HG03139 (cell line): ENCODE results near the gene FANCE.
"Not testable (repeated sequence)": the region's sequence is repeated elsewhere in the genome, so short reads cannot be mapped to it uniquely, and the experiment has no call there.

Source experiments
- ATAC-seq: cut with Tn5 transposase; IDR thresholded peaks from one replicate; pipeline ENCODE4 v1.9.1; 2021; ENCODE audit not compliant: unreplicated experiment

FANCE gene

DNA sequence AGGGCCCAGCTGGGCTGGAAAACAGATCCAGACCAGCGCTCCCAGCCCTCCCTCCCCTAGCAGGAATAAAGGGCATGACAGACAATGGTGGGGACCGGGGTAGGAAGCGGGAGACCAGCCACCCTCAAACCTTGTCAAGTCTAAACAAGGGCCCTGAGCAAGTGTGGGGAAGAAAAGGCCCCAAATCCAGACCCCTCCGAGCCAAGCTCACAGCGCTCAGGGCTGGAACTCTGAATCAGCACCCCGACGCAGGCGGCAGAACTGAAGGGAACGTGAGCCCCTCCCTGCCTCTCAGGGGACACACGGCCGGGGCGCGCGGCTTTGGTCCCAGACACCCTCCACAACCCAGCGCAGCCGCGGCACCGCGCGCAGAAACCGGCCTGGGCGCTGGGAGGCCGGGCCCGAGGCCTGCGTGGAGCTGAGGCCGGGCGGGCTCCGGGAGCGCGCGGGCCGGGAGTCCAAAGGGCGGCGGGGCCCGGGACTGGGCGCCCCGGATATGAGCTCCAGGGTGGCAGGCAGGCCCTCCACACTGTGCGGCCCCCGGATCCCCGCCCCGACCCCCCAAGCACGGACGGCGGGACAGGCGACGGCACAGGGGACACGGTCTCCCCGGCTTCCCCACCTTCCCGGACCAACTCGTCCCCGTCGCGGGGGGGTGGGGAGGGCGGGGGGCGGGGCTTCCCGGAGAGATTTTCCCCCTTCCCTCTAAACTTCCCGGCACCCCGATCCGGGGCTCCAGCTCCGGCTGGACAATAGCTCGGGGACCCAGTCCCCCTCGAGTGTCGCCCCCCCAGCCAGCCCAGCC, 44.1 kb downstream of the FANCE start:
- no peak for ATAC-seq

DNA sequence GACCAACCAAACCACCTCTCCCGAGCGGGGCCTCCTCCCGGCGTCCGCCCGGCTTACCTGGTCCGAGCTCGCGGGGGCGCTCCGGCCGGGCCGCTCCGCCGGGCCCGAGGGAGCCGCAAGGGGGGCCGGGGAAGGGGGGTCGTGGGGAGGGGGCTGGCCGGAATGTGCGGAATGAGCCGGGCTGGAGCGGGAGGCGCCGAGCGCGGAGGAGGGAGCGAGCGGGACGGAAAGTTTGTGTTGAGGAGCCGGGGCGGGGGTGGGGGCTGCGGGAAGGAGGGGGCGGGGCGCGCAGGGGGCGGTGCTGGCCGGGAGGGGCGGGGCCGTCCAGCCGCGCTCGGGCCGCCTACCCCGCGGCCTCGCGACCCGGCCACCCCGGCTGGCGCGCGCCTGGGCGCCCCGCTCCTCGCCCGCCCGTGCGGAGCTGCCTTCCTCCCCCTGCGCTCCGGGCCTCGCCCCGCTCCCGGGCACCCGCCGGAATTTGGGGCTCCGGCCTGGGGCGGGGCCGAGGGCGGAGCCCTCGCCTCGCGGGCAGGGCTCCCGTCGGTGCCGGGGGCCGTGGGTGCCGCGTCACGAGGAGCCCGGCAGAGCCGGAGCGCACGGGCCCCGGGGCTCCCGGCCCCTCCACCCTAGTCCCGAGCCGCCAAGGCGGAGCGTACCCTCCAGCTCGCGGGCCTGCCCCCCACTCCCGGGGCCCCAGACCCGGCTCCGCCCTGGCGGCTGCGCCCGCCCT, 44.9 kb downstream of the FANCE start, which contains the start of gene TEAD3:
TEAD3 (minus strand) TSS at position 239 of the 730 bp plus-strand sequence.
- no peak for ATAC-seq

- no peak for ATAC-seq
Measured at GRCh38 chr6:35497571-35498421, 45.7 kb downstream of the FANCE start.

DNA sequence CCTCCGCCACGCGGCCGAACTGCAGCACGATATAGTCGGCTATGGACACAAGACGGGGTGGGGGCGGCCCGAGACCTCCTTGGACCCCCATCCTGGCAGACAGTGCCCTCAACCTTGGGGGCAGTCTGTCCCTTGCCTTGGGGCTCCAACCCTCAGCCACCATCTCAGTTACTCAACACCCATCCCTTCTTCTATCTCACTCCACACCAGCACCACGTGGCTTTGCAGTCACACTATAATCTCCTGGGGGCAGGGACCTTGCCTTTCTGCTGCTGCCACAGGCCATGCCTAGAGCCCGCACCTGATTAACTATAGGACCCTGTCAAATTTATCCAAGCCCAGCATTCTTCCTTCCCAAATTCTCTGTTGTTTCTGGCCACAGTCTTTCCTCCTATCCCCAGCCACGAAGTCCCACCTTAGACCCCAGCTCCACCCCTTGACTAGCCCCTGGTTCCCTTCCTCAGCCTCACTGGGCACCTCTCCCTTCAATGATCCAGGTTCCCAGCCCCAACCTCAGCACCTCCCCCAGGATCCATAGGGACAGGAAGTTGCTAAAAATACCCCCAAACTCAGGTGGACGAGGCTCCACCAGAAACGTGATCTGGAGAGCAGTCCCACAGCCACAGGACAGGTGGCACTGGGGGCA, 46.4 kb downstream of the FANCE start:
- no peak for ATAC-seq

- ATAC-seq: no peak
Measured at GRCh38 chr6:35499372-35499771, 47.2 kb downstream of the FANCE start.

- no peak for ATAC-seq
Measured at GRCh38 chr6:35500782-35501181, 48.6 kb downstream of the FANCE start.

DNA sequence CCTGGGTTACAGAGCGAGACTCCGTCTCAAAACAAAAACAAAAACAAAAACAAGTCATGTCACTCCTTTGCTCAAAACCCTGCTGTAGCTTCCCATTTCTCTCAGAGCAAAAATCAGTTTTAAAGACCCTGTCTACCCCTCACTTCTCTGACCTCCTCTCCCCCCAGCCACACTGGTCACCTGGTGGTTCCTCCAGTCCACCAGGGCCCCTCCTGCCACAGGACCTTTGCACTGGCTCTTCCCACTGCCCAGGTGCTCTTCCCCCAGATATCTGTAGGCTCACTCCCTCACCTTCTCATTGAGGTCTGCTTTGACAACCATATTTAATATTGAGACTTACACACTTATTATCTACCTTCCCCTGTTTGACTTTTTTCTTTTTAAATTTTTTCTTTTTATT, 49.6 kb downstream of the FANCE start:
- ATAC-seq: no peak

DNA sequence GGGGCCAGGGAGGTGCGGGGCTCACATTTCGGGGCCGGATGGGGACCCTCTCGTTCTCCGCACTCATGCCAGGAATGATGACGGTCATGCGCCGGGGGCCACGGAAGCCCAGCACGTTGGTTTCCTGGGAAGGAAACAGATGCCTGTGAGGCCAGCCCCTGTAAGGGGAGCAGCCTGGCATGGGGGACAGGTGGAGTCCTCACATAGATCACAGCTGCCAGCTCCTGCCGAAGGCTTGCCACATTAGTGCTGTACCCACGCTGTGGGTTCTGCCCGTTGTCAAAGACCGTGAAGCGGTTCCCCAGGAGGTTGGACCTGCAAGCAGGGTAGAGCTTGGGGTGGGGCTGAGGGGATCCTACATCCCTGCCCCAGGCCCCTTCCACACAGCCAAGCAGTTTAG, 51.4 kb downstream of the FANCE start:
- ATAC-seq: no peak

GRCh38 chr6:35505999-35506412, 53.9 kb downstream of the FANCE start:
- ATAC-seq: no peak

DNA sequence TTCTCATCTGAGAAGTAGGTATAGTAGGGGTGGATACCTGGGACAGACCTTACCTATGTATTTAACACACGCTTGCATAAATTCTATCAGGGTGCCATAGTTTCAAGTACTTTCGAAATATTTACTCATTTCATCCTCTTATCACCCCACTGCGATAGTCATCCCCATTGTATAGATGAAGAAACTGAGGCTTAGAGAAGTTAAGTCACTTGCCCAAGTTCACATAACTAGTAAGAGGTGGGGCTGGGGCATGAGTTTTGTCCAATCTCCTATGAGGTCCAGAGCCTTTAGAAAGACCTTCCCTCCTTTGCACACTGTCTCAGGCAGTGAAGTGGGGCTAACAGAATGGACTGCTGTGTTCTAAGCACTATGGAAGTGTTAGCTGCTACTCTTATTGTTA, 54.4 kb downstream of the FANCE start:
- ATAC-seq: no peak

DNA sequence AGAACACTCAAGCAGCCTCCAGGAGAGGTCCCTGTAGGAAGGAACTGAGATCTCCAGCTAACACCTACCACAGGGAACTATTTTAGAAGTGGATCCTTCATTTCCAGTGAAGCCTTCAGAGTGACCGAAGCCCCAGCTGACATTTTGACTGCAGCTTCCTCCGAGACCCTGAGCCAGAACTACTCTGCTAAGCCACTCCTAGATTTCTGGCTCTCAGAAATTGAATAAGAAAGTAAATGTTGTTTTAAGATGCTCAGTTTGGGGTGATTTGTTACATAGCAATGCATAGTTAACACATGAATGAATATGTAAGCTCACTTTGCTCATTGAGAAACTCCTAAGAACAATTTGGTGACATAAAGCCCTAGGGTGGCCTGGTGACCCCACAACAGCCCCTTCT, 55.1 kb downstream of the FANCE start:
- no peak for ATAC-seq

DNA sequence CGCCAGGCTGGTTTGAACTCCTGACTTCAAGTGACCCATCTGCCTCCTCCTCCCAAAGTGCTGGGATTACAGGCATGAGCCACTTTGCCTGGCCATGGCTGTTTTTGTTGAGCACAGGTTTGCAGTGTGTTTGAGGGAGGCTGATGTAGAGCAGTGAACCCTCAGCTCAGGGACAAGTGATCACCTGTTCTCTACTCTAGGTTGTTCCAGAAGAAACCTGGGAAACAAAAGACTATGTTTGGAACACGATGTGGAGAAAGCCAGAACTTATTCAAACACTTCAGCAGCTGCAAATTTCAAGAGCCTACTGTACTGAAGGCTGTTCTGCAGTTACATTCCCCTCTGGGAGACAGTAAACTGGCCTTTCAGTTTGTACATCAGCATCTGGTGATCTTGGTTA, 55.9 kb downstream of the FANCE start:
- ATAC-seq: no peak

DNA sequence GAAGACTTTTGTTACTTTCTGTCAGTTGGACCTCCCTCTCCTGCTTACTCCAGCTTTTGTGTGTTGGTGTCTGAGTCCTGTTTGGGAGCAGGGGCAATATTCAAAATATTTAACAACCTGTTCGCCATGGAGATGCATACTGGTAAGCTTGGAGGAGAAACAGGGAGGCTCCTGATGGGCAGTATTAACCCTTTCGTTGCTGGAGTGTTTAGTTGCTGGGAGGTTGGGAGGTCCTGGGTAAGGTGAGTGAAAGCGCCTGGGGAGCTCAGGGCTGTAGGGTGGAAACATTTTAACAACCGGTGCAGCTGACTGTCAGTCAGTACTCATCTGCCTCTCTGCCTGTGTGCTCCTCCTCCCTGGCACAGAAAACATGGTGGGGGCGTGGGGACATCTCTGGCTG, 56.4 kb downstream of the FANCE start:
- no peak for ATAC-seq

DNA sequence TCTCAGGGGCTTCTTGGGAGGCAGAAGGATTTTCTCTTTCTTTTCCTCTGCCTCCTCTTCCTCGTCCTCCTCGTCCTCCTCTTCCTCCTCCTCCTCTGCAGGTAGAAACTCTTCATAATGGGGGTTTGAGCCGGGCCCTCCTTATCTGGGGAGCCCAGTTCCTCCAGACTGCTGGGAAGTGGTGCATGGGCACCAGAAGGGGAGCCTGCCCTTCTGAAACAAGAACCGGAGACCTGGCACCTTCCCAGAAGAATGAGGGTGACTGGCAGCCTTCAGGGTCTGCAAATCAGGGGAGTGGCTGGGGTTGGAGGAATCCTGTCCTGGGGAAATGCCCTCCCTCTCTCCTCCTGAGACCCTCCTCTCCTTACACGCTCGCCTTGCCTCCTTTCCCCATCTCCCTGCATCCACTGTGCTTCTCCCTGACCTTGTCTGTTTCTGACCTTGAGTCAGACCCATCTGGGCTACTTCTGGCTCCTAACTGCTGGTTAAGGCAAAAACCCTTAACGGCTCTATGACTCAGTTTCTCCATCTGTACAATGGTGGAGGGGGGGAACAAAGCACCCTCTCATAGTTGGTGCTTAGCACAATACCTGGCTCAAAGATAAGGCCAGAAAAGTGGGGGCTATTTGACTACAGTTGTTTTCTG, 58.9 kb downstream of the FANCE start:
- ATAC-seq: no peak

DNA sequence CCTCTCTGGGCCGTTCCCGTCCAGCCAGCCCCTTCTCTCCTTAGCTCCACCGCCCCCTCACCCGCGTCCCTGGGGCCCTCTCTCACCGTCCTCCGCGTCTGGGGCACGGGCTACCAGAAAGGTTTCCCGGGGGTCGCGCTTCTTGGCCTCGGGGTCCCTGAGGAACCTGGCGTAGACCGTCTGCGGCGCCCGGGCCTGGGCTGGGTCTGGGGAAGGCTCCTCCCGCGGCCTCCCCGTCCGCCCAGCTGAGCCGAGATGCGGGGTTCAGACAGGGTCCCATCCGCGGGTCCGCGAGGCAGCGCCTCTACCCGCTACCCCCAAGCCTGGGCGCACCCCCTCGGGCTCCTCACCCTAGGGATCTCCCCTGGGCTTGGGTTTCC, 59.4 kb downstream of the FANCE start:
- no peak for ATAC-seq

DNA sequence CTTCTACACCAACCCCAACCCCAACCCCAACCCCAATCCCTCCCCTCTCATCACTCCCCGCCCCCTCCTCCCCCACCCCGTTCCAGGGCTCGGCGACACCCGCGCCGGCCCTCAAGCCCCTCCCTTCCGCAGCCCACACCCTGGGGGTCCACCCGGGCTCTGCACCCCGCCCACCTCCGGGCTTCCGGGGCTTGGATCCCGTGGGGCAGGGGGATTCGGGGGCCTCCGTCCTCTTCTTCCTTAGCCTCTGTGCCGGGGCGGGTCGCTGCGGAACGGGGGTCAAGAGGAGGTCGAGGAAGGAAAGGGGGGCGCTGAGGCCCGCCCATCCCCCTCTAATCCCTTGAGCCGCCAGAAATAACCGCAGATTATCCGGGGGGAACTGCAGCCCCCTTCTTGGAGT, 59.9 kb downstream of the FANCE start:
- ATAC-seq: no peak

DNA sequence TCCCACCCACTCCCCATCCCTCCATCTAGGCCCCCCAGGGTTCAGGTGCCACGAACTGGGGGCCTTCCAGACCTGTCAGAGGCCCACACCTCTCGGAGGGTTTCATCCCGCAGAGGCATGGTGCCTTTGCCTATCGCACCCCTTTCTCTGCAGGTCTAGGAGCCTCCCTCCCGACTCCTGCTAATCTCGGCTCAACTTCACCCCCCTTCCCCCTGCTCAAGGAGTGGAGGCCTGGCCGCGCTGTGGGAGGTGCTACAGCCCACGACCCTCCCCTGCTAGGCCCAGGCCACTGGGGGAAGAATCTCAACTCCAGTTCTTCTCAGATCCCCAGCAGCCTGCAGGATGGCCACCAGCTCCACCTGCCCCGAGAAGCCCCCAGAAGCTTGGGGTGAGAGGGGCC, 60.6 kb downstream of the FANCE start, which contains the start of gene TULP1:
TULP1 (minus strand) TSS at position 157 of the 400 bp plus-strand sequence; CDS start at position 119, 38 bp downstream.
- ATAC-seq: no peak

- ATAC-seq: no peak
Measured at GRCh38 chr6:35514587-35514986, 62.4 kb downstream of the FANCE start.

GRCh38 chr6:35515939-35516338, 63.8 kb downstream of the FANCE start:
- not testable (repeated sequence) for ATAC-seq
